Fibroblast of peridontal ligament (primary cell): ENCODE measurements around the gene PAPSS1.
"Not testable (repeated sequence)": the region's sequence is repeated elsewhere in the genome, so short reads cannot be mapped to it uniquely, and the experiment has no call there.

Experiments used
- DNase-seq: peaks from one replicate; pipeline ENCODE4 v3.0.0-alpha.2; 2010; ENCODE audit errors: extremely low read depth

Gene PAPSS1

DNA sequence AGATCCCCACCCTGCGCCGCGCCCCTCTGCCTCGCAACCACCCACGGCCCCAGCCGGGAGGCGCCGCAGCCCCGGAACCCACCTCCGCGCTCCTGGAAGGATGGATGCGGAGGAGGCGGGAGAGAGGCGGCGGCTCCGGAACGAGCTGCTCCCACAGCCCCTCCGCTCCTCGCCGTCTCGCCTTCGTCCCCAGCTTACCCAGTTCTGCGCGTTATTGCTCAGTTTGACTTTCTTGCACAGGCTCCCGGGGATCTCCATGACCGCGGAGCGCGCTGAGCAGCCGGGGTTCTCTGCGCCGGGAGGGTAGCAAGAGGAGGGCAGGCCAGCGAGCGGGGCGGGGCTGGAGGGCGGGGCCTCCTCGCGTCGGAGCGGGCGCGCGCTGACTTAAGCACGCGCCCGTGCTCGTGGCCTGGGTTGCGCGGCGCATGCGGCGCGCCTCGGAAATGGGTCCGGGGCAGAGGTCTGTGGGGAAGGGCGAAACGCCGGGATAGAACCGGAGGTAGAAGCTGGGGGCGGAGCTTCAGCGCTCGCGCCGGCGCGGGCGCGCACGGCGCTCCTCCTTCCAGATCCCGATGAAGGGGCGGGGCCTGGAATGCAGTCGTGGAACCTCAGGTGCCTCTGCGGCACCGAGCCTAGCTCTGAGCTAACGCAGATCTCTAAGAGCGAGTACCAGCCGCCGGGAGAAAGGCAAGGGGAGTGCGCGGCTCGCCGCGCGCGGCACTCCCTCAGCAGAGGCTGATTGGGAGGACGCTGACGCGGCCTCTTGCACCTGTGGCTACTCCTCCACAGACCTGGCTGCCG is at the start of gene PAPSS1:
TSS of gene PAPSS1 (minus strand) at position 313 of the 801 bp plus-strand sequence. CDS start at position 258, 55 bp downstream.
- DNase-seq: peak; percentile 95

DNA sequence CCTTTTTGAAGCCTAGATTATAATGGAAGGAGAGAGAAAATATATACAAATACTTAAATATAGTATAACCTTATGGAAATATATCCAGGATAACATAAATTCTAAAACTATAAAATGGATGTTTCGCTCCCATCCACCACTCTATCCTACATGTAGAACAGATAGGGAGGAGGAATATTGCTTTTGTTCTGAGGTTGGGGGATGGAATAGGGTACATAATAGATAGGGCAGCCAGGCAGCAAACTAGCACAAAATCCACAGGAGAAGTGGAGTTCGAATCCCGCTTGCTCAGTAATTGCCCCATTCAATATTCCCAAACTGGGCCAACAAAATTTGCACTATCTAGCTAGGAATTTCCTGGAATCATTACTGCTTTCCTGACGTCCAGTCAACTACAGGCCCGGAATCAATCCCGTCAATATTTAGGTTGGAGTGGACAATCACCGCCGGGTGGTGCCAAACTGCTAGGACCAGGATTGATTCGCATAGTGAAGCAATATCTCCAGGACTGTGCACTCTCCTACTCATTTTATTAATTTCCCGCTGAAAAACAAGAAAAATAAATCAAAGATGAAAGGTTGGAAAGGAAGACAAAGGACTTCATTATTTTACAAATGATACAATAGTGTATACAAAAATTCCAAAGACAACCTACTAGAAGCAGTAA is 40.4 kb upstream of the PAPSS1 start:
- peak; percentile 16 for DNase-seq

DNA sequence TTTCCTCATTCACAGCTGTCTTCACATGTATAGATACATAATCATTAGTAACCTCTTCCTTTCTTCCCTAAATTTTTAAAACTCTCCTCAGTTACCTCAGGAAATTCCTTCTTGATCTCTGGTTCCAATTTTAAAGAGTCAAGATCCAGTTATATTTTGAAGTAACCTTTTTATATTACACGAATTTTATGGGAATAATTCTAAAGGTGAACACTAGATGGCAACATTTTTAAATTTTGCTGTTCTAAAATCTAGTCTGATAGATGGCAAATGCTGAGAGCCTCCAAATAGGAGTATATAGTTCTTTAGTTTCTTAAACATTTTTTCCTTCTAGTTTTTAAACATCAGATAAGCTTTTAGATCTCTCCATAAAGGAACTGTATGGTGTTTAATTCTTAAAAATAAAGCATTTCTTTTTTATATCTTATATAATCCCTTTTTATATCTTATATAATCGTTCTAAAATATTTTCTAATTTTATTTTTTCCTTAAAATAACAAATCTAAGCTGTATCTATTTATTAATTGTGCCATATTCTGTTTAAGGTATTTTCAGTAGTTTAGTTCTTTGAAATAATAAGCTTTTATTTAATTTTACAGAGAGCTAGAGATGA is 37.9 kb upstream of the PAPSS1 start:
- DNase-seq: peak; percentile 79

DNA sequence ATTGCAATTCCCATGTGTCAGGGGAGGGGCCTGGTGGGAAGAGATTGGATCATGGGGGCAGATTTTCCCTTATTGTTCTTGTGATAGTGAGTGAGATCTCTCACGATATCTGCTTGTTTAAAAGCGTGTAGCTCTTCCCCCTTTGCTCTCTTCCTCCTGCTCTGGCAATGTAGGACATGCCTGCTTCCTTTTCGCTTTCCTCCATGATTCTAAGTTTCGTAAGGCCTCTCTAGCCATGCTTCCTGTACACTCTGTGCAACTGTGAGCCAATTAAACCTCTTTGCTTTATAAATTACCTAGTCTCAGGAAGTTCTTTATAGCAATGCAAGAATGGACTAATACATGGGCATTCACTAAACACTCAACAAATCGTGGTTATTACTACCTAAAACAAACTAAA is 37.2 kb upstream of the PAPSS1 start:
- no peak for DNase-seq

DNA sequence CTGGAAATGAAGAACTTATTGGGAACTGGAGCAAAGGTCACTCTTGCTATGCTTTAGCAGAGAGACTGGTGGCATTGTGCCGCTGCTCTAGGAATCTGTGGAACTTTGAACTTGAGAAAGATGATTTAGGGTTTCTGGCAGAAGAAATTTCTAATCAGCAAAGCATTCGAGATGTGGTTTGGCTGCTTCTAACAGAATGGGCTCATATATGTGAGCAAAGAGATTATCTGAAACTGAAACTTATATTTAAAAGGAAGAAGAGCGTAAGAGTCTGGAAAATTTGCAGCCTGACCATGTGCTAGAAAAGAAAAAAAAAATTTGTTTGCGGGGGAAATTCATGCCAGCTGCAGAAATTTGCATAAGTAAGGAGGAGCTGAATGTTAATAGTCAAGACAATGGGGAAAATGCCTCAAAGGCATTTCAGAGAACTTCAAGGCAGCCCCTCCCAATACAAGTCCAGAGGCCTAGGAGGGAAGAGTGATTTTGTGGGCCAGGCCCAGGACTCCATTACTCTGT is 35.9 kb upstream of the PAPSS1 start:
- DNase-seq: peak; percentile 88

DNA sequence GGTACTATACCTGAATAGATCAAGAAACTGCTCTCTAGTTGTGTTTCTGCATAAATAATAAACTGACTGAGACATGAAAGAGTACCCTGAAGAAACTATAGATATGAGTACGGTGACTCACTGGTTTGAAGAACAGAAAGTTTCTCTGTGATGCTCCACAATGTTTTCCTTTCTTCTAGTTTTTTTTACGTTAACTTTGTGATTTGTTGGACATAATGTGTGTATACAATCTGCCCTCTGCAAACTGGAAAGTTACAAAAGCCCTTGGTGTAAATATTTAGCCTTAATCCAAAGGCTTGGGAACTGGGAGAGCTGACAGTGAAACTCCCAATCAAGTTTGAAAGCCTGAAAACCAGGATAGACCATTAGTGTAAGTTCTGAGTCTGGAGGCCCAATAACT is 31.6 kb upstream of the PAPSS1 start:
- no peak for DNase-seq

DNA sequence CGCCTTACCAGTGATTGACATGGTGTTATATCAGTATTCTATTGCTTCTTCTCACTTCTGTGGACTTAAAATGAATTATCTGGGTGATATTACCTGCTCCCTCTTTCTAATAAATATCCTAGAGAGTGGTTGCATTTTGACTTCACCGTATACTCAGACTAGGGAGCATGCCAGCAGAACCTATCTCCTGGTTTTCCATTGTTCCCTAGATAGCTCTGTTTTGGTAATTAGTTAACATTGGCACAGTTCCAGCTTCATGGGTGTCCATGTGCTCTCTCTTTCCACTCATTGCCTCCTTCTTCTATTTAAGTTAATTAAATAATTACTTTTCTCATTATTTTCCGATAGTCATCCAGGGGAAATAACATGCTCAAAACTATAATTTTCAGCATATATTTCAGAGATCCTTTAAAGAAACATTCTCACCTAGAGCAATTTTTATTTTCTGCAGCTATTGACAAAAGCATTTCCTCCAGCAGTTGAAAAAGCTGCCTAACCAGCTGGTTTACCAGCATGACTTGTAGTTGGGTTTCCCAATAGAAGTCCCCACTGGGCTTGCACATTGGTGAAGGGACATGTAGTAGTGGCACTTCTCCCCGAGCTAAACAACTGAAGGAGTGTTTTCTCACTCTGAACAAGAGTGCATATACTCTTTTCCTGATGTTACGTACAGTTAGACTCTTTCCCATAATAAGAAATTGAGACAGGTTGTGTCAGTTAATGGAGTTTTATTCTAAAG is 27.9 kb upstream of the PAPSS1 start:
- DNase-seq: no peak

DNA sequence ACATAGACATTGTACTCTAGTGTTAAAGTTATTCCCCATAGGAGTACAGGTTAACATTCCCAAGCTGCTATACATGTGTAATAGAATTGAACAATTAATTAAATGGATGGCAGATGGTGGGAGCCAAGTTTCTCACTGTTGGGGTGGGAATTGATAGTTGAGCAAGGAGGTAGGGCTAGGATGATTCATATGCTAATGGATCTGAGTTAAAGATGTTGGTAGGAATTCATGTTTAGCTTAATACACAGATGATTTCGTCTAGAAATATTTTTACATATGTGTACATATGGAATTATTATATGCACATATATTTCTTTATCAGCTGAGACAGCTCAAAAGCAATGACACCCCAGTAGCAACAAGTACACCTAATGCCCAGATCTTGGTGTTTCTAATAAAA is 26.1 kb upstream of the PAPSS1 start:
- no peak for DNase-seq

DNA sequence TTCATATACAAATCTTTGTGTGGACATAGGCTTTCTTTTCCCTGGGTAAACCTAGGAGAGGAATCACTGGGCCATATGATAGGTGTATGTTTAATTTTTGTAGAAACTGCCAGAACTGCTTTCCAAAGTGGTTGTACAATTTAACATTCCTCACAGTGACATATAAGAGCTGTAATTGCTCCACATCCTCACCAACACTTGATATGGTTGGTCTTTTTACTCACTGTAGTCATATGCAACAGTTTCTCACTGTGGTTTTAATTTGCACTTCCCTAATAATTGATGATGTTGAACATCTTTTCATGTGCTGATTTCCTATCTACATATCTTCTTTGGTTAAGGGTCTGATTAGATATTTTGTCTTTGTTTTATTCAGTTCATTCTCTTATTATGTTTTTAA is 24.5 kb upstream of the PAPSS1 start:
- DNase-seq: no peak

DNA sequence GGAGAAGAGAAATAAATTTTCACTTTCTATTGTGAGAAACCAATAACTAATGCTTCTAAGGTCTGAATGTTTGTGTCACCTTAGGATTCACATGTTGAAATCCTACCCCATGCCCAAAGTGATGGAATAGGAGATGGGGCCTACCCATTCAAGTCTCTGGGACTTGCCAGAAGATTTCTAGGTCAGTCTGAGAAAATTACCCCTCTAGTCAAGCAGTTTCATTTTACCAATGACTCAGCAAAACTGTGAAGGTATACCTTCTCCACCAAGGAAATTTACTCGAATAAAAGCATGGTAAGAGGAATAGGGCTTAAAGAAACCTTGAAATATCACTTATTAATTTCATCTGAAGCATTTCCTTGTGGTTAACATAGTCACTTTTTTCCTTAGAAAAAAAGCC is 23.5 kb upstream of the PAPSS1 start:
- DNase-seq: peak; percentile 32

DNA sequence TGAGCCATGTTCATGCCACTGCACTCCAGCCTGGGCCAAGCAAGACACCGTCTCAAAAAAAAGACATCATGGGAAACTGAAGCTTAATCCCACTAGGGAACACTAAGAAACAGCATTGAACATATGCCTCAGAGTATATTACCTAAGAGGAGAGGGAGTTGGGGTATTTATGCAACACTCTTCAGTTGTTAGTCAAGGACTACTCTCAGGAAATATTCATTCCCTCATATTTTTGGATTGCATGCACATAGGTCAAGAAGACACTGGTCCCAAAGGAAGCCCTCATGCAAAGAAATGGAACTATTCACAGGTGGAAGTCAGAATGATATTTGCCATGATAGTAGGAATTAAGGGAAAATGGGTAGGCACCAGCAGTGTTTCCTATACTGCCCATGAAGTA is 22.8 kb upstream of the PAPSS1 start:
- DNase-seq: no peak

DNA sequence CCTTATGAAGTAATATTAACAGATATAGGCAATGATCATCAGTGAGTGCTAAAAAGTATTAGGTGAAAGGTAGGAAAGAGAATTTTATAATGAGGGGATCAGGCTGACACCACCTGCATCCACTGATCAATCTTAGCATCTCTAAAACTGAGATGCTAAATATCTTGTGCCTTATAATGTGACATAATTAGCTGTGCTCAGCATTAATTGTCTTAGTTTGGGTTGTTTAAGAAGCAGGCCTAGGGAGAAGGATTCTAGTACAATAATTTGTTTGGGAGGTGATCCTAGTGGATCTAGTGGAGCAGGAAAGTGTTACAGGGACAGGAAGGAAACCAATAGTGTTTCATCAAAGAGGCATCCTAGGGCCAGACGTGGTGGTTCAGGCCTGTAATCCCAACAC is 22.2 kb upstream of the PAPSS1 start:
- no peak for DNase-seq

DNA sequence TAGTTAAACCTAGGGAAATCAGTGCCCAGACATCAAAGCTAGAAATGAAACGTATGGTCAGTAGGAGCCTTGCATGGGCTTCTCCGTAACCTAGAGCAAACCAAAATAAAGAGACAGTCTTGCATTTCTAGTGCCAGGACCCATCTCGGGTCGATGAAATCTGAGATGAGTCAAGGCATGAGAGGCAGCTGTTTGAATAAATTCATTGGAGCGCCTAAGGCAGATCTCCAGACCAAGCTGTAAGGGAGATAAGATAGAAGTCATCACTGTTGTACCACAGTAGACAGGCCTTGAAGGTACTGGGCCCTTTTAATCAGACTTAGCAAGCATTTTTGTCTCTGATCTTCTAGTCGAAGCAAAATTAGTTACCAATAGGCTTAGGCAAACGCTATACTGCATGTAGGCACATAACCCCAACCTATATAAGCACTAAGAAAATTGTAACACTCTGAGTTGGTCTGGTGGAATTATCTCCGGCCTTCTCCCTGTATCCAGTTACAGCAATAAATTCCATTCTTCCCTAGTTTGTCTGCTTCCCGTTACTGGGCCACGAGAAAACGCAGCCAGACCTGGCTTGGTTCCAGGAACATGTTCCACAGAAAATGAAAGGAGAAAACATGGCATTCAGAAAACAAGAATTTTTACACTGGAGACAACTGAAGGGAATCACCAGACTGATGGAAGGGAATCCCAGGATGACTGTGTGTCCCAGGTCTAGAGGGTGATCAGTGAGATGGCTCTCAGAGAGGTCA is 21.1 kb upstream of the PAPSS1 start:
- DNase-seq: peak; percentile 89

DNA sequence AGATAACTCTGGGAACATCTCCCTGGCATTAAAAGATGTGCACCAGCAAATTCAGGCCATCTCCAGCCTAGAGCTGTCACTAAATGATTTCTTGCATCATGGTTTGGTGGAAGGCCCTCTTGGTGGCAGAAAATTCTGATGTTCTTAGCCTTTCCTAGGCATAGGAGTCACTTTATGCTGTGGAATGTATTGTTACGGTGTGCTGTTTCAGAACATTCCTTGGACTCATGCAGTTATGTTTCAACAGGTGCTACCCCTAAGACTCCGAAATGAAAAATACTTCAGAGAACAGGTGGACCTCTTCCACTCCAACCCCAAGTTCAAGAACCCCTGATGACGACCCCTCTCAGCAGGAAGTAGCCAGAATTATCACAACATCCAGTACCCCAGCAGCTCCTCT is 20.3 kb upstream of the PAPSS1 start:
- no peak for DNase-seq

DNA sequence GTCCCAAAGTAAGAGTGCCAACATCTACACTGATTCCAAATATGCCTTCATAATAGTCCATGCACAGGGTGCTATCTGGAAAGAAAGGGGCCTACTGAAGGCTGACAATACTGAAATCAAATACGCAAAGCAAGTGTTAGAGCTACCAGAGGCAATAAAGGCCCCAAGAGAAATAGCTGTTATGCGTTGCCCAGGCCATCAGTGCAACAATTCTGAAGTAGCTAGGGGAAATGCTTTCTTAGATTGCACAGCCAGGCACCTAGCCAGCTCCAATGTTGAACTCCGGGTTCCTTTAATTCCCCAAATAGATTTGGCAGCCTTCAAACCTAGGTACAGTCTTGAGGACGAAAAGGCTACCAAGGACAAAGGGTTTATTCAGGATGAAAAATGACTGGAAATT is 17.4 kb upstream of the PAPSS1 start:
- no peak for DNase-seq

DNA sequence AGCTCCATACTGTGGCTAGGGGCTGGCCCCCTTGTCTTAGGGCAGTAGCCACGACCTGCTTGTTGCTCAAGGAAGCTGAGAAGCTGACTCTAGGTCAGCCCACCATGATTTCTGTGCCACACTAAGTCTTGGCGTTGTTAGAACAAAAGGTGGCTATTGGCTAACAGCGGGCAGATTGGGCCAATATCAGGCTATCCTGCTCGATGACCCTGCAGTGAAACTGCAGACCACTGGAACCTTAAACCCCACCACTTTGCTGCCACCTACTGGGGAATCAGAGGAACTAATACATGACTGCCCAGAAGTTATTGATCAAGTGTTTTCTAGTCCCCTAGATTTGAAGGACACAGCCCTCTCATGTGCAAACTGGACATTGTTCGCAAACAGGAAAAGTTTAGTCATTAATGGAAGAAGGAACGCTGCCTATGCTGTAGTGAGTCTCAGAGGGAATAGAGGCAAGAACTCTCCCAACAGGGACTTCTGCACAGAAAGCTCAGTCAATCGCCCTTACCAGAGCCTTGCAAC is 17.0 kb upstream of the PAPSS1 start:
- peak; percentile 60 for DNase-seq

DNA sequence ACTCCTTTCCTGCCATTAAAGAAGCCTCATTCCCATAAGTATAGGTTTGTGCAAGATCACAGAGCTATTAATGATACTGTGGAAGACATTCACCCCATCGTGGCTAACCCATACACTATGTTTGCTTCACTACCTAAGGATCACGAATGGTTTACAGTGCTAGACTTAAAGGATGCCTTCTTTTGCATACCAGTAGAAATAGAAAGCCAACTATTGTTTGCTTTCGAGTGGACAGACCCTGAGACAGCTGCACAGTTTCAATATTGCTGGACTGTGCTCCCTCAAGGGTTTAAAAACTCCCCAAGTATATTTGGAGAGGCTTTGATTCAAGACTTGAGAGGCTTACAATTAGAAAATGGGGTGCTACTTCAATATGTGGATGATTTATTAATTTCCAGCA is 16.0 kb upstream of the PAPSS1 start:
- DNase-seq: no peak

DNA sequence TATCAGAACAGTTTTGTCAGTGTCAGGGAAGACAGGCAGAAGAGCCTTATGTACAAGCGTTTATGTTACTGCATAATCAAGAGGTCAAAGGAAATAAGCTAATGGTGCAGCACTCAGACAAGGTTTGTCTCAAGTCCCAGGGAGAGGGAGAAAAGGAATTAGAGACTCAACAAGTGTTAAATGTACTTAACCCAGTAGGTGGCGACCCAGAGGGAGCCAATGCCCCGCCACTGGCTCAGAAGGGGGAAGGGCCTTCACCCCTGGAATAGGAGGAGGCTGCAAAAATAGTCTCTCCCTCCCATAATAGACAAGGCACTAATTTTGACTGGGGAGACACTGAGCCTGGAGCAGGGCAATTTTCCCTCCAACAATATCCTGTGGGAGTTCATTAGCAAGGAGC is 14.1 kb upstream of the PAPSS1 start:
- DNase-seq: no peak

DNA sequence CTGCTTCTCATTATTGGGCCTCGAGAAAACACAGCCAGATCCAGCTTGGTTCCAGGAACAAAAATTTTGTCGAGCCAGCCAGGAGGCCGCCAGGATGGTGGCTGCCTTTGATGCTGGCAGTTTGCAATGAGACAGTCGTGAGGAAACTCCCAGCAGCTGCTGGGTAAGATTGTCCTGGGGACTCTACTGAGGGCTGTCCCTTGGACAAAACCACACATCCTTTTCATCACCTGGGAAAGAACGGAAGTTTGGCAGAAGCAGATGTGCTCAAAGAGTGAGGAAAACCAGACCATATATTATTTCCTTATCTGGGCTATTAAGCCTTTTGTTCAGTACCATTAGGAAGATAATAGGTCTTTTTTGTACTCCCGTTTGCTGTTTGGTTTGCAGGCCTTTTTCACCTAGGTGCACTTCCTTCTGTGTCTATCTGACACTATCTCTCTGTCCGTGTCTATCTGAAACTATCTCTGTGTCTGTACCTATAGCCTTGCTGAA is 13.4 kb upstream of the PAPSS1 start:
- DNase-seq: no peak

DNA sequence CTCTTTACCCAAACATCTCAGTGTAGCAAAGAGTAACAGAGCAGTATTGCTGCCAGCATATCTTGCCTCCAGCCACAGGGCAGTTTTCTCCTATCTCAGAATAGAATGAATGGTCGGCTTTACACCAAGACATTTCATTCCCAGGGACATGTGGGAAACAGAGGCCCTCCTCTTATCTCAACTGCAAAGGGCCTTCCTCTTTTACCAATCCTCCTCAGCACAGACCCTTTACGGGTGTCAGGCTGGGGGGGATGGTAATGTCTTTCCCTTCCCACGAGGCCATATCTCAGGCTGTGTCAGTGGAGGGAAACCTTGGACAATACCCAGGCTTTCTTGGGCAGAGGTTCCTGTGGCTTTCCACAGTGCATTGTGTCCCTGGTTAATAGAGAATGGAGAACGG is 9.0 kb upstream of the PAPSS1 start:
- not testable (repeated sequence) for DNase-seq
